Muscle of leg (tissue), 16 donors: ENCODE data around the gene CCDC71. TPM values are rescaled to one million over a fixed set of nuclear protein-coding genes. Genes with fewer than 3 reads are reported as not detected.
A peak's percentile ranks its signal among the peaks of the same experiment; 100 is the strongest.

Source experiments
- DNase-seq: peaks from one replicate; pipeline ENCODE4 v3.0.0; 2013
- H3K27ac ChIP-seq: one replicate; pipeline ENCODE4 v1.5.1; 2013; ENCODE audit warnings: mild to moderate bottlenecking, low read length, control low read depth
- H3K27me3 ChIP-seq: one replicate; pipeline ENCODE4 v1.6.1; 2013; ENCODE audit warnings: low read length; ENCODE audit not compliant: control insufficient read depth, insufficient read depth
- H3K36me3 ChIP-seq: one replicate; pipeline ENCODE4 v1.6.1; 2013; ENCODE audit warnings: low read length; ENCODE audit not compliant: control insufficient read depth, insufficient read depth
- H3K4me1 ChIP-seq: one replicate; pipeline ENCODE4 v1.6.1; 2013; ENCODE audit warnings: low read length; ENCODE audit not compliant: control insufficient read depth, insufficient read depth
- H3K4me3 ChIP-seq: one replicate; pipeline ENCODE4 v1.5.1; 2013; ENCODE audit warnings: low read length, control low read depth
- H3K9me3 ChIP-seq: replicated peaks from 2 replicates; pipeline ENCODE4 v1.6.1; 2013; ENCODE audit warnings: low read depth, low read length; ENCODE audit not compliant: control insufficient read depth
- WGBS: methylation state at CpG from one replicate; pipeline ENCODE4 v1.1.5; 2013; ENCODE audit warnings: missing lambda C conversion rate; ENCODE audit not compliant: insufficient coverage; 5-methylcytosine and 5-hydroxymethylcytosine counted together
- long read RNA-seq, 11 donors: transcript quantifications; one replicate each; lab custom pipeline, GENCODE V29; 2026
- polyA plus RNA-seq, 8 donors: library from polyadenylated mRNA; unstranded; fragments of 120-200 nt; gene quantifications; one replicate each; pipeline versions ENCODE4 v1.2.1 to v1.2.3, GENCODE V29; 2013; ENCODE audit warnings: inconsistent platforms in 1 of 8, low replicate concordance in 1 of 8; ENCODE audit not compliant: insufficient read length in 8 of 8, insufficient read depth in 1 of 8
- total RNA-seq: library from RNA; stranded (reverse); fragments of 120-200 nt; gene quantifications from one replicate; pipeline ENCODE4 v1.2.4, GENCODE V29; 2013

Gene CCDC71
- total RNA-seq (13.7 TPM), polyA plus RNA-seq (10 to 100 TPM; 15.7 to 19.3 (median 16.4) TPM)
- long read RNA-seq, donor 1, transcript CCDC71-201 (2 exons, 1,781 nt) = major isoform, 8 of 8 reads
- long read RNA-seq, donor 1, partial matches to known transcripts = 0 of 8 reads
- long read RNA-seq, donor 1, other reads (novel, unspliced or antisense) = 0 of 8 reads
- long read RNA-seq, donor 2 = 0 reads
- long read RNA-seq, donor 3, transcript CCDC71-201 (2 exons, 1,781 nt) = major isoform, 11 of 17 reads
- long read RNA-seq, donor 3, partial matches to known transcripts = 6 of 17 reads
- long read RNA-seq, donor 3, other reads (novel, unspliced or antisense) = 0 of 17 reads
- long read RNA-seq, donor 4, transcript CCDC71-201 (2 exons, 1,781 nt) = major isoform, 11 of 11 reads
- long read RNA-seq, donor 4, partial matches to known transcripts = 0 of 11 reads
- long read RNA-seq, donor 4, other reads (novel, unspliced or antisense) = 0 of 11 reads
- long read RNA-seq, donor 5, transcript CCDC71-201 (2 exons, 1,781 nt) = major isoform, 15 of 15 reads
- long read RNA-seq, donor 5, partial matches to known transcripts = 0 of 15 reads
- long read RNA-seq, donor 5, other reads (novel, unspliced or antisense) = 0 of 15 reads
- long read RNA-seq, donor 6, transcript CCDC71-201 (2 exons, 1,781 nt) = major isoform, 23 of 32 reads
- long read RNA-seq, donor 6, partial matches to known transcripts = 9 of 32 reads
- long read RNA-seq, donor 6, other reads (novel, unspliced or antisense) = 0 of 32 reads
- long read RNA-seq, donor 7, transcript CCDC71-201 (2 exons, 1,781 nt) = major isoform, 6 of 6 reads
- long read RNA-seq, donor 7, partial matches to known transcripts = 0 of 6 reads
- long read RNA-seq, donor 7, other reads (novel, unspliced or antisense) = 0 of 6 reads
- long read RNA-seq, donor 8, partial matches to known transcripts = 0 of 1 reads
- long read RNA-seq, donor 8, other reads (novel, unspliced or antisense) = 0 of 1 reads
- long read RNA-seq, donor 9, transcript CCDC71-201 (2 exons, 1,781 nt) = major isoform, 6 of 6 reads
- long read RNA-seq, donor 9, partial matches to known transcripts = 0 of 6 reads
- long read RNA-seq, donor 9, other reads (novel, unspliced or antisense) = 0 of 6 reads
- long read RNA-seq, donor 10, transcript CCDC71-201 (2 exons, 1,781 nt) = major isoform, 9 of 9 reads
- long read RNA-seq, donor 10, partial matches to known transcripts = 0 of 9 reads
- long read RNA-seq, donor 10, other reads (novel, unspliced or antisense) = 0 of 9 reads
- long read RNA-seq, donor 11, transcript CCDC71-201 (2 exons, 1,781 nt) = major isoform, 6 of 6 reads
- long read RNA-seq, donor 11, partial matches to known transcripts = 0 of 6 reads
- long read RNA-seq, donor 11, other reads (novel, unspliced or antisense) = 0 of 6 reads

DNA sequence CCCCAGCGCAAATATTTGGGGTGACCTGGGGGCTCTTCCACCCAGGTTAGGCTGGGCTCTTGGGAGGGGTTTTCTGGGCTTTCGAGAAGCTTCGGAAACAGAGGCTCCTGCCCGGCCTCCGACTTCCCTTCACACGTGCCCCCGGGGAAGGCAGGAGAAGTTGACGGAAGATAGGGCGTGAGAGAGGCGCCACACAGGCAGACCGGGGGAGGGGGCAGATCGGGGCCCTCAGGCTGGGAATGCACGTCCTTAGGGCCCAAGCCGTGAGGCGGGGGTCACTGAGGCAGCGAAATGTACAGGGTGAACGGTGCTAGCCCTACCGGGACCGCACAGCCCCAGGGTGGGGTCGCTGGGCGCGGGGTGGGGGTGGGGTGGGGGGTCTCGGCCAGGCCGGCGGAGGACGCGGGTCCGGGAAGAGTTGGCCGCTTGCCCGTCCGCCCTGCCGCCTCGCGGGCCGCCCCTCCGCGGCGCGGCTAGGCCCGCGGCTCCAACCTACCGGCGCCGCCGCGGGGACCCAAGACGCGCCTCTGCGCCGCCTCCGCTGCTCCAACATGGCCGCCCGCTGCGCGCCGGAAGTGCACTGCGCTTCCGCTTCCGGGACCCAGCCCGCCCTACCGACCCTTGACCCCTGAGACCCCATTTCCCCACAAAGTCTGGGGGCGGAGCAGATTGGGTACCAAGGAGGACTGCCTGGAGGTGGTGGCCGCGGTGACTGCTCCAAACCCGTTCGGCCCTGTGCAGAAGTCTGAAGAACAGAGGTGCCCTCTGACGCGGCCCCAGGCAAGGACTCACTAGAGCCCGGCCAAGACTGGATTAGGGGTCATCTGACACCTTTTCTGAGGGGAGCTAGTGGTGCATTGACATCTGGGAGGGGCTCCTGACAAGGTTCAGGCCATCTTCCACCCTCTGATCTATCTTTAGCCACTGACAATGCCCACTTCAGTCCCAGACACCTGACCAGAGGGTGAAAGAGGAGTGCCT, at the start of gene CCDC71:
CCDC71 (minus strand) TSS at position 561 of the 981 bp plus-strand sequence. CDS start 2,123 bp downstream, outside the sequence.
- Histone ChIP-seq H3K4me1 (peaks cover 24% of the 10 kb centered on the region), H3K9me3 (no peaks in the 10 kb centered on the region), H3K36me3 (peaks cover 27% of the 10 kb centered on the region), H3K4me3 (peak within 1 kb of the TSS; percentile 86), H3K27me3 (no peaks in the 10 kb centered on the region), H3K27ac (peak within 1 kb of the TSS; percentile 86)
- peak; percentile 85 for DNase-seq
- 5% methylated on average over 59 of the region's 69 CpGs for WGBS

DNA sequence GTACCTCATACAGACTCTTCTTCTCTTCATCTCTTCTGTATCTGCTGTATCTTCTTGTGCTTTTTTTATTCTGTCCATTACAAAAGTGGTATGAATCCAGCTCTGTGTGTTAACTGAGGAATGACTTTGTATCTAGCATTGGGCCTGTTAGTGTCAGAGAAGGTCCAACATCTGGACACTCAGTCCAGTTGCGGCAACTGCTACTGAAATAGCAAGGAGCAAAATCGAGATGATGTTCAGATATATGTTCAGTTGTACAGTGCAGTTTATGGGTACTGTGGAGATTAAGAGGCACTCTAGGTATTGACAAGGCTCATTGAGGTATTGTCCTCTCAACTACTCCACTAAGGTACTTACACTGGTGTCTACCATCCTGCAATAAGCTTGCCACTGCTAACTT, 47.9 kb upstream of the CCDC71 start:
- Histone ChIP-seq H3K9me3 (peaks cover 4% of the 10 kb centered on the region), H3K4me3 (no peak overlapping the region), H3K27ac (no peak overlapping the region), H3K36me3 (peaks cover 11% of the 10 kb centered on the region), H3K27me3 (no peaks in the 10 kb centered on the region), H3K4me1 (peaks cover 15% of the 10 kb centered on the region)
- no CpG with 5 or more reads among the region's 2 CpGs for WGBS
- DNase-seq = no peak

- H3K4me1 ChIP-seq = peaks cover 11% of the 10 kb centered on the region
- peaks cover 4% of the 10 kb centered on the region for H3K9me3 ChIP-seq
- DNase-seq = no peak
- peaks cover 11% of the 10 kb centered on the region for H3K36me3 ChIP-seq
- 96% methylated on average over 14 of the region's 15 CpGs for WGBS
- H3K27me3 ChIP-seq = no peaks in the 10 kb centered on the region
- H3K27ac ChIP-seq = no peak overlapping the region
- no peak overlapping the region for H3K4me3 ChIP-seq
Observed at GRCh38 chr3:49213541-49213943, 47.4 kb upstream of the CCDC71 start.

DNA sequence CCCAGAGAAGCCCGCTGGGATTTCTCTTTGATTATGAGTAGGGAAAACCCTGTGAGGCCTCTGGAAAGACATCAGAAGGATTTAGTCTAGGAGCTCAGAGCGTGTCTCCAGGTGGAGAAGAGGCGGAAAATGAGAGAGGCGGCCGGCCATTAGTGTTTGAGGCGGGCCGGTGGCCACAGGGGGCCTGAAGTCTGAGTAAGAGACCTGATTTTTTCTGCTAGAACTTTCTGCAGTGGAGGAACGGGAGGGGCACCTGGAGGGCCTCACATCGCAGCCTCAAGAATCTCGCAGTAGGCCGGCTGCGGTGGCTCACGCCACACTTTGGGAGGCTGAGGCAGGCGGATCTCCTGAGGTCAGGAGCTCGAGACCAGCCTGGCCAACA, 33.8 kb upstream of the CCDC71 start:
- WGBS = 57% methylated on average over 10 of the region's 15 CpGs
- no peaks in the 10 kb centered on the region for H3K9me3 ChIP-seq
- H3K4me3 ChIP-seq = peak overlapping the region; percentile 59
- no peaks in the 10 kb centered on the region for H3K27me3 ChIP-seq
- H3K27ac ChIP-seq = peak overlapping the region; percentile 94
- peaks cover 16% of the 10 kb centered on the region for H3K4me1 ChIP-seq
- no peak for DNase-seq
- no peaks in the 10 kb centered on the region for H3K36me3 ChIP-seq

- Histone ChIP-seq H3K36me3 (no peaks in the 10 kb centered on the region), H3K27ac (peak overlapping the region; percentile 94), H3K9me3 (no peaks in the 10 kb centered on the region), H3K4me3 (peak overlapping the region; percentile 59), H3K27me3 (no peaks in the 10 kb centered on the region), H3K4me1 (peaks cover 16% of the 10 kb centered on the region)
- DNase-seq = peak; percentile 96
- WGBS = 19% methylated on average over 41 of the region's 53 CpGs
Observed at GRCh38 chr3:49199239-49199899, 33.2 kb upstream of the CCDC71 start.

DNA sequence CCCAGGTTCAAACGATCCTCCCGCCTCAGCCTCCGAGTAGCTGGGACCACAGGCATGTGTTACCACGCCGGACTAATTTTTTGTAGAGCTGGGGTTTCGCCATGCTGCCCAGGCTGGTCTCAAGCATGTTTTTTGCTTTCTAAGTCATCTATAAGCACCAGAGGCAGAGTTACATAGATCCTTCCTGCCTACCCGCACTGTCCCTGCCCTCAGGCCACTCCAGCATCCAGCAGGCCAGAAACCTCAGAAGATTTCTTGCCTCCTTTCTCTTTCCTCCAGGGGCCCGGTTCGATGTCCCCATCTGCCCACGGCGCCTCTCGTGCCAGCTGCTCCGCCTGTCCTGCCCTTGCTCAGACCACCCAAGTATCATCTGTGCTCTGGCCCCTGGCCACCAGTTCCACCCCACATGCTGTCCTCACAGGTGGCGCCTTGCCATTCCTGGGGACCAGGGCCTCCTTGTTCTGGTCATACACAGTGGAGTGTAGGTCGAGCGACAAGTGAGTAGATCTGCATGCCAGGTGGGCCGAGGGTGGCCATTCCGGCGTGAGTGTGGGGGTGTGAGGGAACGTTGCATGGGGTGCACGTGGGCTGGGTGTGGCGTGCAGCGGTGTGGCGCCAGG, 32.6 kb upstream of the CCDC71 start:
- 50% methylated on average over 23 of the region's 24 CpGs for WGBS
- Histone ChIP-seq H3K9me3 (no peaks in the 10 kb centered on the region), H3K4me1 (peaks cover 16% of the 10 kb centered on the region), H3K27ac (peak overlapping the region; percentile 87), H3K27me3 (no peaks in the 10 kb centered on the region), H3K4me3 (peak overlapping the region; percentile 59), H3K36me3 (no peaks in the 10 kb centered on the region)
- DNase-seq = no peak

- Histone ChIP-seq H3K4me3 (no peak overlapping the region), H3K9me3 (no peaks in the 10 kb centered on the region), H3K27me3 (no peaks in the 10 kb centered on the region), H3K4me1 (peaks cover 16% of the 10 kb centered on the region), H3K27ac (peak overlapping the region; percentile 87), H3K36me3 (no peaks in the 10 kb centered on the region)
- WGBS = 76% methylated on average over 3 of the region's 3 CpGs
- DNase-seq = no peak
Observed at GRCh38 chr3:49198161-49198560, 32.0 kb upstream of the CCDC71 start.

DNA sequence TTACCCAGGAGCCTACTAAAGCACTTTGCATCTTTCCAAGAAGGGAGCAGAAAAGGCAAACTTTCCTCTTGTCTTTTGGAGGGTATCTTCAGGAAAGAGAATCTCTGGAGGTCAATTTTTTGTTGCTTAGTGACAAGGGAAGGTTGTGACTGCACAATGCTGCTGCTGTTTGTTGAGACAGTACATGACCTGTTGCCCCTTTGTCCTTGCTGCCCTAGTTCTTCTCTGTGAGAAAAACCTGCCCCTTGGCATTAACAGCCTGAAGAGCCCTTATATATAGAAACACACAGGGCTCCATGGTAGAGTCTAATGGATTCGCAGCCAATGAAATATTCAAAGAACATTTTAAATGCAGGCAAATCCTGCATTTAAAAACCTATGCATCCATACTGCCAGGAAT, 25.6 kb upstream of the CCDC71 start:
- H3K27ac ChIP-seq = no peak overlapping the region
- WGBS = no CpG with 5 or more reads among the region's 1 CpG

More for the DNA sequence above, 25.6 kb upstream of the CCDC71 start:
- H3K4me1 ChIP-seq = no peaks in the 10 kb centered on the region
- no peaks in the 10 kb centered on the region for H3K27me3 ChIP-seq
- H3K9me3 ChIP-seq = no peaks in the 10 kb centered on the region
- no peak overlapping the region for H3K4me3 ChIP-seq
- no peak for DNase-seq
- no peaks in the 10 kb centered on the region for H3K36me3 ChIP-seq
